IPS-18a (cell line): ENCODE results near the gene FLOT1.
A peak's percentile ranks its signal among the peaks of the same experiment; 100 is the strongest.

Source experiments
- H3K27ac ChIP-seq: one replicate; pipeline ENCODE4 v1.5.1; 2013; ENCODE audit warnings: low read length
- H3K27me3 ChIP-seq: one replicate; pipeline ENCODE4 v1.6.1; 2013; ENCODE audit warnings: mild to moderate bottlenecking, low read length; ENCODE audit not compliant: control insufficient read depth, insufficient read depth
- H3K36me3 ChIP-seq: one replicate; pipeline ENCODE4 v1.6.1; 2013; ENCODE audit warnings: low read depth, low read length; ENCODE audit not compliant: control insufficient read depth
- H3K4me1 ChIP-seq: one replicate; pipeline ENCODE4 v1.6.1; 2013; ENCODE audit warnings: low read depth, low read length; ENCODE audit not compliant: control insufficient read depth
- H3K4me3 ChIP-seq: one replicate; pipeline ENCODE4 v1.5.1; 2013; ENCODE audit warnings: low read length
- H3K9ac ChIP-seq: one replicate; pipeline ENCODE4 v1.6.1; 2013; ENCODE audit warnings: mild to moderate bottlenecking, low read length, moderate library complexity
- H3K9me3 ChIP-seq: one replicate; pipeline ENCODE4 v1.6.1; 2013; ENCODE audit warnings: low read depth, low read length; ENCODE audit not compliant: control insufficient read depth

The FLOT1 gene

GRCh38 chr6:30700340-30700739 is 42.1 kb downstream of the FLOT1 start:
- H3K36me3 ChIP-seq: peaks cover 38% of the 10 kb centered on the region

DNA sequence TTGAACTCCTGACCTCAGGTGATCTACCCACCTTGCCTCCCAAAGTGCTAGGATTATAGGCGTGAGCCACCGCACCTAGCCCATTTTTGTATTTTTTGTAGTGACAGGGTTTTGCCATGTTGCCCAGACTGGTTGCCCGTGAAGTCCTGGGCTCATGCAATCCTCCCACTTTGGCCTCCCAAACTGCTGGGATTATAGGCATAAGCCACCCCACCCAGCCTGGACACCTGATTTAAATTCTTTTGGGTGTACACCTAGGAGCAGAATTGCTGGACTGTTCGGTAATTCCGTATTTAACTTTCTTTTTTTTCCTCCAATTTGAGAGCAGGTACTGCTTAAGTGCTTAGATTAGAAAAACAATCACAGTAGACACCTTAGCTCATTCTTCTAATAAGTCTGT is 46.1 kb downstream of the FLOT1 start:
- H3K27me3 ChIP-seq: no peaks in the 10 kb centered on the region
- H3K4me1 ChIP-seq: peaks cover 1% of the 10 kb centered on the region
- H3K27ac ChIP-seq: no peak overlapping the region
- H3K36me3 ChIP-seq: peaks cover 12% of the 10 kb centered on the region
- H3K4me3 ChIP-seq: no peak overlapping the region
- no peaks in the 10 kb centered on the region for H3K9me3 ChIP-seq
- H3K9ac ChIP-seq: no peak overlapping the region

More at GRCh38 chr6:30700340-30700739, 42.1 kb downstream of the FLOT1 start:
- no peaks in the 10 kb centered on the region for H3K4me1 ChIP-seq
- H3K9ac ChIP-seq: no peak overlapping the region
- no peaks in the 10 kb centered on the region for H3K27me3 ChIP-seq
- H3K27ac ChIP-seq: no peak overlapping the region
- no peaks in the 10 kb centered on the region for H3K9me3 ChIP-seq
- no peak overlapping the region for H3K4me3 ChIP-seq

DNA sequence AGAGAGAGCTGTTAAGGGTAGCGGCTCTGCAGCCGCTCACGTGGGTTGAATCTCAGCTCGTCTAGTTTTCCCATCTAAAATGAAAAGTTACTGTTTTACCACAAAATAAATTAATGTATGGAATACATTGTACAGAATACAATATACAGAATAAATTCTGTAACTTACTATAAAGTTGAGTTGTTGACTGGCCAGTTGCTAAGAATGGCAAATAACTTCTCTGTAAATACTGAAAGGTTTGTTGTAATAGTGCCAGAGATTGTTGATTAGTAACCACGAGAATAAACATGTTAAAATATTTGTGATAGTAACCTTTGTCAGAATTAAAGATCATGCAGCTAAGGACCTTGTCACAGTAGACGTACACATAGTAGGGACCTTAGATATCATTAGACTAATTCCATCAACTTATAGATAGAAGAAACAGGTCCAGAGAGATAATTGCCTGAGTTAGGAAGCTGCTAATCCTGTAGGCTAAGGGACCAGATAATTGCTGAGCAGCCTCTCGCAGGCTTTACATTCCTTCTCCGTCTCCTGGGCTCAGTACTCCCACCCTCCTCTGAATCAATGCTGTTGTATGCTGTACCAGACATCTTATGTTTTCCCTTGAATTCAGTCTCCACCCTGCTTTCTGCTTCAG is 51.2 kb downstream of the FLOT1 start:
- H3K4me3 ChIP-seq: peak overlapping the region; percentile 93
- peak overlapping the region; percentile 65 for H3K9ac ChIP-seq
- peaks cover 19% of the 10 kb centered on the region for H3K4me1 ChIP-seq
- no peak overlapping the region for H3K27ac ChIP-seq
- H3K36me3 ChIP-seq: no peaks in the 10 kb centered on the region
- no peaks in the 10 kb centered on the region for H3K27me3 ChIP-seq
- H3K9me3 ChIP-seq: no peaks in the 10 kb centered on the region

DNA sequence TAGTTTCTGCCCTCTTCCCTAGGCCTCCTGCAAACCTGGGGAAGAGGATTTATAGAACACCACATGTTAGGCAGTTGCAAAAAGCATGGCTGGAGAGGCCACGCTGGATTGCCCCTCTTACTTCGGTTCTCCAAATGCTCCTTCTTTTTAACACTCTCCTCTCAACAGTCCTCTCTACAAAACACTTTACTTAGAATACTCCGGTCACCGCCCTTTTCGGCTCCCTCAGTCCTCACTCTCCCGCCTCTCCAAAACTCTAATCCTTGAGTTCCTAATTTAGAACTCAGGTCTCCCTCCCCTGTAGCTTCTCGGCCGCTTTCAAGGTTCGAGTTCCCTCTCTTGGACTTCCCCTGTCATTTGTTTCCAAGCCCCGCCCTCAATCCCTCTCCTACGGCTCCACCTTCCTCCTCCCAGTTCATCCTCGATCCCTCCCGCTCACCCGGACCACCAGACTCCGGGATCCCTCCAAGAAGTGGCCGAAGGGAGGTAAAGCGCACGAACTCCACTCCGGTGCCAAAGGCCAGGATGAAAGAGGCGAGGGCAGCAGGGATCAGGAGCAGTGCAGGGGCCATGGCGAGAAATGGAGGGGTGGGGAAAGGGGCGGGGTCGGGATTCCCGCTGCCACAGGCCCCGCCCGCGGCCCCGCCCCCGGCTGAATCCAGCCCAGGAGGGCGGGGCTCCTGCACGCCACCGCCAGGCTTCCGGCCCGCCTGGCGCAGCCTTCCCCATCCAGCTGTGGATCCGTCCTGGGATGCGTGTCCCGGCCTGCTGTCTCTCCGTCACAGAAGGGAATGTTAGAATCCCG is 51.9 kb downstream of the FLOT1 start, which contains the start of gene NRM:
TSS of gene NRM (minus strand) at position 582 of the 805 bp plus-strand sequence. CDS start at position 572, 10 bp downstream.
- H3K4me1 ChIP-seq: peaks cover 26% of the 10 kb centered on the region

DNA sequence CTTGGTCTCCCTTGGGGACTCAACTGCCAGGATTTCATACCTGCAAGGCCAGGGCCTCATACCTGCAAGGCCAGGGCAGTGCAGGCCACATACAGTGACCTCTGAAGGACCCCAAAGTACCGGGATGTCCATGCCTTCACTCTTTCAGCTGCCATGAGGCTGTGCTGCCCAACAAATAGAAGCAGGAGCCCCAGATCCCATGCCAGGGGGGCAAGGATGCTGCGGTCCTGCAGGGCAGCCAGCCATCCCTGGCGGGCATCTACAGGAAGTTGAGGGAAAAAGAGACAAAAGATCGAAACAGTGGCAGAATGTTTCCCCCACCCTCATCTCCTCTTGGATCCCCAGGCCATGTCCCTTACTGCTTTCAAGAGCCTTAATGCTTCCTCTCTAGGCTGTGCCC is 52.5 kb downstream of the FLOT1 start:
- Histone ChIP-seq H3K4me1 (peaks cover 32% of the 10 kb centered on the region), H3K9me3 (no peaks in the 10 kb centered on the region), H3K27me3 (no peaks in the 10 kb centered on the region), H3K9ac (peak overlapping the region; percentile 65), H3K36me3 (no peaks in the 10 kb centered on the region), H3K27ac (peak overlapping the region; percentile 37), H3K4me3 (peak overlapping the region; percentile 93)

More for the DNA sequence above, 51.9 kb downstream of the FLOT1 start, which contains the start of gene NRM:
- Histone ChIP-seq H3K27me3 (no peaks in the 10 kb centered on the region), H3K4me3 (peak within 1 kb of the TSS; percentile 93), H3K9me3 (no peaks in the 10 kb centered on the region), H3K27ac (peak within 1 kb of the TSS; percentile 46), H3K36me3 (no peaks in the 10 kb centered on the region), H3K9ac (peak within 1 kb of the TSS; percentile 65)

GRCh38 chr6:30689022-30689865 is 53.2 kb downstream of the FLOT1 start:
- Histone ChIP-seq H3K9me3 (no peaks in the 10 kb centered on the region), H3K27me3 (no peaks in the 10 kb centered on the region), H3K27ac (no peak overlapping the region), H3K4me3 (peak overlapping the region; percentile 93), H3K4me1 (peaks cover 35% of the 10 kb centered on the region), H3K9ac (no peak overlapping the region), H3K36me3 (no peaks in the 10 kb centered on the region)

DNA sequence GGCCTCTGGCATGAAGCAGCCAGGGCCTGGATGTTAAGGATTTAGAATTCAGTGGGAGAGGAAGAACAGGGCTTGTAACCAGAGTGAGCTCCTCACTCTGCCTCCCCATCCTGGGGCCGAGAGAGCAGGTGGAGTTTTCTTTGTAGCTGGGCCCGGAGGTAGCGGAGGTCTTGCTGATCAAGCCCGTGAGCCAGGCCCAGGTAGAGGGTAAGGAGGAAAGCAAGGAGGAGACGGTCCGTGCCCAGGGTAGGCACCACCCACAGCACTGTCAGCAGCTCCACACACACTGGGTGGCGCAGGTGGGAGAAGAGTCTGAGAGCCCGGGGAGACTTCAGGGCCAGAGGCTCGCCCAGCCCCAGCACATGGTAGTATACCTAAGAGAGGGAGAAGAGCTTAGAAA is 53.9 kb downstream of the FLOT1 start:
- Histone ChIP-seq H3K4me3 (peak overlapping the region; percentile 78), H3K27me3 (no peaks in the 10 kb centered on the region), H3K9me3 (no peaks in the 10 kb centered on the region), H3K4me1 (peaks cover 42% of the 10 kb centered on the region), H3K27ac (no peak overlapping the region), H3K36me3 (no peaks in the 10 kb centered on the region), H3K9ac (no peak overlapping the region)

- Histone ChIP-seq H3K4me3 (peak overlapping the region; percentile 78), H3K9me3 (no peaks in the 10 kb centered on the region), H3K27ac (peak overlapping the region; percentile 56), H3K9ac (peak overlapping the region; percentile 65), H3K4me1 (peaks cover 49% of the 10 kb centered on the region), H3K36me3 (no peaks in the 10 kb centered on the region), H3K27me3 (no peaks in the 10 kb centered on the region)
These were observed 54.6 kb downstream of the FLOT1 start for GRCh38 chr6:30687659-30688431.

- H3K36me3 ChIP-seq: no peaks in the 10 kb centered on the region
- H3K4me1 ChIP-seq: peaks cover 56% of the 10 kb centered on the region
- peak overlapping the region; percentile 78 for H3K4me3 ChIP-seq
- peak overlapping the region; percentile 56 for H3K27ac ChIP-seq
- no peaks in the 10 kb centered on the region for H3K9me3 ChIP-seq
- no peaks in the 10 kb centered on the region for H3K27me3 ChIP-seq
- H3K9ac ChIP-seq: peak overlapping the region; percentile 65
These were observed 55.4 kb downstream of the FLOT1 start for GRCh38 chr6:30686908-30687658.
